GM18511 (cell line): ENCODE data around the gene INSR.
"Not testable (repeated sequence)": the region's sequence is repeated elsewhere in the genome, so short reads cannot be mapped to it uniquely, and the experiment has no call there.

Source experiments
- ATAC-seq: cut with Tn5 transposase; IDR thresholded peaks from one replicate; pipeline ENCODE4 v1.9.1; 2021; ENCODE audit warnings: mild to moderate bottlenecking, moderate library complexity; ENCODE audit not compliant: unreplicated experiment

The INSR gene

DNA sequence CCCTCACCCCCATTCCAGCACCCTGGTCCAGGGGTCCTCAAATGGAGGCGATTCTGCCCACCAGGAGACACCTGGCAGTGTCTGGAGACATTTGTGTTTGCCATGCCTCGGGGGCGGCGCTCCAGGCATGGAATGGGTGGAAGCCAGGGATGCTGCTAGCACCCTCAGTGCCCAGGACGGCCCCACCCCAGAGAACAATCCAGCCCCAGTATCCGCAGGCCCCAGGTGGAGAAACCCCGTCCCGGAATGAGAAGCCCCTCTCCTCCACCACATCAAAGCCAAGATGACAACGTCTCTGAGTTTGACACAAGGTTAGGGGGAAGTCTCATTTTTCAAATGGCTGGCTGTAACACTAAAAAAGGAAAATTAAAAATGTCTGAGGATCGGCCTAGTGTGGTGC is 68.5 kb downstream of the INSR start:
- ATAC-seq = no peak

DNA sequence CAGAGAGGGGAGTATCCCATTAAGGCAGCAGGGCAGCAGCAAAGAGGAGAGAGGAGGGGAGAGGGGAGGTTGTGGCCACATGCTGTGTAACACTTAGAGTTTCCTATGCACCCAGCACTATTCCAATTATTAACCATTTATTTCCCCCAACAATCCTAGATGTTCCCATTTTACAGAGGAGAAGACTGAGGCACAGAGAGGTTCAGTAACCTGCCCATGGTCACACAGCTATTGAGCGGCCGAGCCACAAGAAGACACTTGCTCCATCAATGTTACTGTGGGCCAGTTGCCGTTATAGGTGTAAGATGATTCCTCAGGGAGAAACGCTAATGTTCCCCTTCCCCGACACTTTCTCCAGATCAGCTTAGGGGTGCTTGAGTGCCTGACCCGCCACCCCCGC is 69.2 kb downstream of the INSR start:
- no peak for ATAC-seq

- no peak for ATAC-seq
Observed at GRCh38 chr19:7224209-7224686, 70.0 kb downstream of the INSR start.

- ATAC-seq = no peak
Observed at GRCh38 chr19:7223429-7223828, 70.8 kb downstream of the INSR start.

- ATAC-seq = no peak
Observed at GRCh38 chr19:7219056-7219455, 75.2 kb downstream of the INSR start.

DNA sequence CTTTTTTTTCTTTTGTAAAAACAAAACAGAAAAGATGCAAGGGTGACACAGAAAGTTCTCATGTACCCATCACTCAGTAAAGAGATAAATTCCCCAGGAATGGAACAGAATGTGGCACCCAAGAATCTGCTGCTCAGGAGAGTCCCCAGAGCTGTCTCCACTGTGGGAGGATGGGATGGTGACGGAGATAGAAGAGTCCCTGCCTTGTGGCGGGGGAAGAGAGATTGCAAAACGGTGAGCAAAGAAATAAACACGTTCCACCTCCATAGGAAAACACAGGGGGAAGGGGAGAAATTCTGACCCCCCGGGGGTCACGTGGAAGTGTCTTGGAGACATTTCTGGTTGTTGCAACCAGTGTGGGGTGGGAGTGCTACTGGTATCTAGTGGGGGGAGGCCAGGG is 76.4 kb downstream of the INSR start:
- no peak for ATAC-seq

GRCh38 chr19:7216373-7216902 is 77.8 kb downstream of the INSR start:
- no peak for ATAC-seq

DNA sequence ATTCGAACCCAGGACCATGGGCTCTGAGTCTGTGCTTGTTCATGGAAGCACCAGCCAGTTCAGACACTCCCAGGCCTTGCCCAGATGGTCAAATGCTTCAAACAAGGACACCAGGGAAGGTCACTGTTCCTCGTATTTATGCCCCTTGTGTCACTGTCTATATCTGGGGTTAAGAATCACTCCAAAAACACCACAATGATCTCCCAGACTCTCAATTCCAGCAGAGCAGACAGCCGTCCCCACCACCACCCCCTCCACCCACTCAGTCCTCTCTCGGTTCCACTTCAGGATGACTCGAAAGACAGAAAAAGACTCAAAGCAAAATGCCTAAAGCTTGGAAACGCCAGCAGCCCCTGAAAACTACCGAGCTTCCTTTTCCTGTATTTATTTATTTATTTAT is 79.0 kb downstream of the INSR start:
- ATAC-seq = no peak

DNA sequence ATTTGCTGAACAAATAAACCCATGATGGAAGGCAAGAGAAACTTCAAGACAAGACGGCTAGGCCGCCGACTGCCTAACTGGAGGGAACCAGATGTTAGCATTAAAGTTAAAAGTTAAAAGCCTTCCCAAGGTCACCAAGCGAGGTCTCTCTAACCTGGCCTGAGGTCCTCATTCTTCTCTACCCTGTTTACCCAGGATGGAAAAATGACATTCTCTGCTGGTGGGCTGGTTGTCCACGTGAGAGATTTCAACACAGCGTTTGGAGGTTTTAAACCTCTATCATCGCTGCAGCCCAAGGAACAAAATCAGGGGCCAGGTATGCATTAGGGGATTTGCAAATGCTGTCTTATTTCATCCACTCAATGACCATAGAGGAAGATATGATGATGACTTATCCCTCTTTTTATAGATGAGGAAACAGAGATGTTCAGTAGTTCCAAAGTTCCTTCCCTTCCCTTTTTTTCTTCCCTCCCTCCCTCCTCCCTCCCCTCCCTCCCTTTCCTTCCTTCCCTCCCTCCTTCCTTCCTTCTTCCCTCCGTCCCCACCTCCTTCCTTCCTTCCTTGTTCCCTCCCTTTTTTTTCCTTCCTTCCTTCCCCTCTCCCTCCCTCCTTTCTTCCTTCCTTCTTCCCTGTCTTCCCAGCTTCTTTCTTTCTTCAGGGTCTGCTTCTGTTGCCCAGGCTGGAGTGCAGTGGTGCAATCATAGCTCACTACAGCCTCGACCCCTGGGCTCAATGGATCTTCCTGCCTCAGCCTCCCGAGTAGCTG is 79.7 kb downstream of the INSR start:
- ATAC-seq = no peak

- no peak for ATAC-seq
Observed at GRCh38 chr19:7213628-7214323, 80.4 kb downstream of the INSR start.

DNA sequence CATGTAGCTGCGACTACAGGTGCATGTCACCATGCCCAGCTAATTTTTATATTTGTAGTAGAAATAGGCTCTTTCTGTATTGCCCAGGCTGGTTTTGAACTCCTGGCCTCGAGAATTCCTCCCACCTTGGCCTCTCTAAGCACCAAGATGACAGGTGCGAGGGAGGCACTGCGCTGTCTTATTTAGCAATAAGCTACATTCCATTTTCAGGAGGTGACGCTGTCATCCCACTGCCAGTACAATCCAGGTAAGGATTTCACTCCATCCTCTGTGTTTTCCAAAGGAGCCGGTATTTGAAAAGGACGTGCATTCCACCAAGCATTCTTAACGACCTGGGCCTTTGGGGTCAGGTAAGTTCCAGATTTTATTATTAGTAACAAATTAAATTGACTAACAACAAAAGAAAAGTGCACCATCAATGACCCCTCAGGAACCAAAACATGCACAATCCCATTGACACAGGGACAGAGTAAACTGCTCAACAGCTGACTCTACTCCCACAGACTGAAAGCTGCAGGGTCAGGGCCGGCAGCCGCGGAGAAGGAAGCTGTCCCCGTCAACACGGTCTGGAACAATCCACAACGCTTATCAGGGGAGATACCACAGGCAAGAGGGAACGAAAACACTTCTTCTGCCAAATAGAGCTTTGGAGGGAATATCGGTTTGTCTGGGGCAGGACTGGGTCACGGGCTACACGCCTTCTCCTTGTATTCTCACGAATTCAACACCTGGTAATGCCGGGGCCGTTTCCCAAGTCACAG is 82.8 kb downstream of the INSR start:
- ATAC-seq = no peak

DNA sequence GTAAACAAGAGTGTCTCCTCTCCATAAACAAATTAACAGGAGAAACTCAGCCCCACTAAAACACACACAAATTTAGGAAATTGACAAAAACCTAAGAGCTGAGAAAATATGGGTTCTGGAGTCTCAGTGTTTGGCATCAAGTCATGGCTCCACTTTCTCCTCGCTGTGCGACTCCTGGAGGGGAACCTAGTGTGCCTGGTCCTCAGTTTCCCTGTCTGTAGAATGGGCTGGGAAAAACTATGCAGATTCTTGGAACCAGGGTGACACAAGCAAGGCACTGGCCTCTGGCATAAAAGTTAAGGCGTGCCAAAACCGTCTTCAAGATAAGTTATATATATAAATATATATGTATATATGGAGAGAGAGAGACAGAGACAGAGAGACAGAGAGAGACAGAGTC is 83.9 kb downstream of the INSR start:
- ATAC-seq = no peak

GRCh38 chr19:7209597-7210325 is 84.5 kb downstream of the INSR start:
- ATAC-seq = not testable (repeated sequence)

GRCh38 chr19:7209036-7209435 is 85.2 kb downstream of the INSR start:
- not testable (repeated sequence) for ATAC-seq

DNA sequence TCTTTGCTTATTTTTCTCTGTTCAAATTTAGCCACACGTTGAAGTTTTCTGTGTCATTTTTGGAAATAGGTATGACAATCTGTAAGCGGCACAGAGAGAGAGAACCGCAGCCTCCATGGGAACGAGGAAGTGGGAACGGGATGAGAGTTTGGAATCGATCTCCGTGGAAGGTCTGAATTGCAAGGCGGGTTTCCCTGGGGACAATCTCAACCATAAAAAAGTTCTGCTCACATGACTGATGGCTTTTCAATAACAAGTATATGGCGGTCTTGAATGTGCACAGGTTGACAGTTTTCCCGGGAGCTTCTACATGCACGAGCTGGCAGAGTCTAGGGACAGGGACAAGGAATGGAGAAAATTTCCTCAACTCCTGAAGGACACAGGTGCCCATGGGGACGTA is 90.9 kb downstream of the INSR start:
- no peak for ATAC-seq

GRCh38 chr19:7202888-7203287 is 91.3 kb downstream of the INSR start:
- no peak for ATAC-seq

DNA sequence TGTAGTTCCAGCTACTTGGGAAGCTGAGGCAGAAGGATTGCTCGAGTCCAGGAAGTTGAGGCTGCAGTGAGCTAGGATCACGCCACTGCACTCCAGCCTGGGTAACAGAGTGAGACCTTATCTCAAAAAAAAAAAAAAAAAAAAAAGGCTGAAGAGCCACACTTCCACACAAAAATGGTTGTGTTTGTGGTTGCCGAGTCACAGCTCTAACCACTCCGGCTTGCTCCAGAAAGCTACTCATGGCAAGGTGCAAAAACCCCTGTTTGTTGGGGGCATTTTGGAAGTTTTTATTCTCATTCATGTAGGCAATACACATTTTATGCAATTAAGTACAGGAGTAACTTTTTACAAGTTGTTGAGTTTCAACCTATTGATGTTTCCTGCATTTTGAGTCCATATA is 93.5 kb downstream of the INSR start:
- no peak for ATAC-seq

DNA sequence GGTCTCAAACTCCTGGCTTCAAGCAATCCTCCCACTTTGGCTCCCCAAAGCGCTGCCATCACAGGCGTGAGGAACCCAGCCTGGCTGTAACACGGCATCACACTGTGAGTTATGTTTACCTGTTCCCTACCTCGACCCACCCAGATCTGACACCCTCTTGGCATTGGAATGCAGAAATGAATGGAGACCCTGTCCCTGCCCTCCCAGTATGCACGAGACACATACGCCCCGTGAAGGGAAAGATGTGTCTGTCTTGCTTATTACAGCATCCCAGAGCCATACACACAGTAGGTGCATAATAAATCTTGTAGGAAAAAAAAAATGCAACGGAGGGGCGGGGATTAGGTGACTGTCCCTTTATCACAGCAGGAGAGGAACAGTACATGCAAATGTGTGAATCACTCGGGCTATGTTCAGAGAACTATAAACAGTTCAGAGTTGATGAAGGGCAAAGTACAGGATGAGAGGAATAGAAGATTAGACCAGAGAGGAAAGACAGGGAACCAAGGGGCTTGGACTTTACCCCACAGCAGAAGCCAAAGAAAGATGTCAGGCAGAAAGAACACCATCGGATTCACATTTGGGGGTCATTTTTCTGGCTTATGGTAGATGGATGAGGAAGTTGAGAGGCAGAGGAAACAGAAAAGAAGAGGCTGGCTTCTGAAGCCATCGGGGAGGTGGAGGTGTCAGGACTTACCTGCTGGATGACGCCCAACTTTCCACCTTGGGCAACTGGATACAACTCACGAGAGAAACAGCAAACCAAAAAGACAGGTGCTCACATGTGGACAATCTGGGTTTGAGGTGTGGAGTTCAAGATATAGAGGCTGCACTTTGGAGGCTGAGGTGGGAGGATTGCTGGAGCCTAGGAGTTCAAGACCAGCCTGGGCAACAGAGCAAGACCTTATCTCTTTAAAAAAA is 94.3 kb downstream of the INSR start:
- no peak for ATAC-seq

GRCh38 chr19:7197760-7198696 is 96.2 kb downstream of the INSR start:
- ATAC-seq = peak; percentile 86
